CD4-positive, alpha-beta T cell treated with Interleukin-15 for 4 hours (primary cell): ENCODE data around the gene DYNC1H1.
"Not testable (repeated sequence)": the region's sequence is repeated elsewhere in the genome, so short reads cannot be mapped to it uniquely, and the experiment has no call there.

ENCODE experiments used
- DNase-seq: peaks from one replicate; pipeline ENCODE4 v3.0.0-alpha.2; 2020; ENCODE audit warnings: low spot score

DYNC1H1 gene

DNA sequence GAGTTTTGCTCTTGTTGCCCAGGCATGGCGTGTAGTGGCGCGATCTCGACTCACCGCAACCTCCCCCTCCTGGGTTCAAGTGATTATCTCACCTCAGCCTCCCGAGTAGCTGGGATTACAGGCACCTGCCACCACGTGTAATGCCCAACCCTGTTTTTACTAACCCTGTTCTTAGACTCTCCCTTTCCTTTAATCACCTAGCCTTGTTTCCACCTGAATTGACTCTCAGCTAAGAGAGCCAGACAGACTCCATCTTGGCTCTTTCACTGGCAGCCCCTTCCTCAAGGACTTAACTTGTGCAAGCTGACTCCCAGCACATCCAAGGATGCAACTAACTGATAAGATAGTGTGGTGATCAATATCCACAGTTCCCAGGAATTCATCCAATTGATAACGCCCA lies 100.2 kb downstream of the DYNC1H1 start:
- not testable (repeated sequence) for DNase-seq

DNA sequence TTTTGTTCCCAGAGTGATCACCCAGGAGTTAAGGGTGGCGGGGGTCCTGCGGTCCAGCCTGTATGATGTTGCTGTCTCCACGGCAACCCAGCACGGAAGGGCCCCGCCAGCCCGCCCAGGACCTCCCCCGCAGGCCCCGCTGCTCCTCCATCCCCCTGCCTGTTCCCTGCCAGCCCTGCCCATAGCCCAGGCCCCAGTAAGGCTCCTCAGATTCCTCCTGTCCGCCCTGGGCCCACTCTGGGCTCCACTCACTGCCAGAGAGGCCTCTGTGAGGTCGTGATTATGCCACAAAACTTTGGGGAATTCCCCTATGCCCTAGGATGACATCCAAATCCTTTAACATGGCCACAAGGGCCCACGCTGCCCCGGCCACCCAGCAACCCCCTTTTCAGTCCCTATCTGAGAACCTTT lies 101.7 kb downstream of the DYNC1H1 start:
- no peak for DNase-seq

DNA sequence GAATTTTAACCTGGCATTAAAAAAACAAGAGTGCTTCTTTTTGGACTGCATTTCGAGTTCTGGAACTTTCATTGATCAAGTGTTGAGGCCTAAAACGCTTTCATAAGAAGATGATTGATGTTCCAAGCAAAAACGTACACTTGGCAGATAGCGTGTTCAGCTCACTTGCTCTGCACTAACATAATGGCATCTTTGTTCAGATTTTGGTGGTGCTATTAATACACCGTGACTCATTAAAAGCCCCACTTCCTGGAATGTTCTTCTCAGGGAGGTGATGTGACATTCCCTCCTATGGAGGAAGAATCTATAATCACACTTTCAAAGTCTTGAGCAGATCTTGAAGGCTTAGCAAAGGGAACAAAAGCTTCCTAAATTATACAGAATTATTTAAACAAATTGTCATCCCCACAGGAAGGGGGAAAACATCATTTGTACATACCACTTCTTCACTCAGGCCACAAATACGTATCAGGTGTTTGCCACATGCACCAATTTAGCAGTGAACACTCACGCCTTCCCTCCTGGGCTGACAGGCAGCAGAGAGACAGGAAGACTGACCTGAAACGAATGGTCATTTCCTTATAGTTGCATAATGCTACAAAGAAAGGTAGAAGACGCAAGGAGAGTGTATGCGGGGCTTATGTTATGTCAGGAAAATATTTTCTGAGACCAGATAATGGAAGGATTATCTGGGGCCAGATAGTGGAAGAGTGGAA lies 107.1 kb downstream of the DYNC1H1 start:
- DNase-seq = no peak

DNA sequence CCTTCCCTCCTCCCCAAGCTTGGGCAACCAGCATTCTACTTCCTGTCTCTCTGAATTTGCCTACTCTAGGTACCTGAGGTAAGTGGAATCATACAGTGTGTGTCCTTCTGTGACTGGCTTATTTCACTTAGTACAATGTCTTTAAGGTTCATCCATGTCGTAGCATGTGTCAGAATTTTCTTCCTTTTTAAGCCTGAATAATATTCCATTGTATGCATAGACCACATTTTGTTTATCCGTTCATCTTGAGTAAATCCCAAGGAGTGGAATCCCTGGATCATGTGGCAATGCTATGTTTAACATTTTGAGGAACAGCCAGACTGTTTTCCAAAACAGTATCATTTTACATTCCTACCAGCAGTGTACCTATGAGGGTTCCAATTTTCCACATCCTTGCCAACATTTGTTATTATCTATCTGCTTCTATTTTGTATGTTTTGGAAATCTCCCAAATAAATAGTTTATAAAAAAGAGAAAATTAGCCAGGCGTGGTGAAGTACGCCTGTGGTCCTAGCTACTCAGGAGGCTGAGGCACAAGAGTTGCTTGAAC lies 110.1 kb downstream of the DYNC1H1 start:
- DNase-seq = no peak

DNA sequence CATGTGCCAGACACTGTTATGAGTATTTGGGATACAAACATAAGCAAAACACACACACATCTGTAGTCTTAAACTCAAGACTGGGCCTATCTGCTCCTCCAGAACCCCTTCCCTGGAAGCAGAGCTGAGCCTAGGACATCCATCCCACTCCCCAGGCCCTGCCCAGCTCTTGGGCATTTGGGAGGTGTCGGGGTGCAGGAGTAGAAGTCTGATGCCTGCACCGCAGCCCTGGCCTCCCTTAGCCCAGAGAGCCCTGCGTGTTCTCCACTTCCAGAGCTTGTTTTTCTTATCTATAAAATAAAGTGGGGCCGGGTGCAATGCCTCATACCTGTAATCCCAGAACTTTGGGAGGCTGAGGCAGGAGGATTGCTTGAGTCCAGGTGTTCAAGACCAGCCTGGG lies 110.8 kb downstream of the DYNC1H1 start:
- no peak for DNase-seq

DNA sequence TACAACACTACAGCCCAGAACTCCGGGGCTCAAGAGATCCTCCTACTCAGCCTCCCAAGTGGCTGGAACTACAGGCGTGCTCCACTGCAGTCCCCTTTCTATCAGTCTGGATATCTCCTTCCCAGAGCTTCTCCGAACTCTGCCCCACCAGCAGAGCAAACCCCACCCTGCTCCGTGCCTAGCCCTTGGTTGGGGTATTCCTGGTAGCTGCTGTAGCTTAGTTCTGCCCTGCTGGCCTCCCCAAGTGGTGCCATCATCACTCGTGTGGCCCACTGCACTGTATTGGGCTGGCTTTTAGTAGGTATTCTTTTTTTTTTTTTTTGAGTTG lies 113.0 kb downstream of the DYNC1H1 start:
- no peak for DNase-seq

DNA sequence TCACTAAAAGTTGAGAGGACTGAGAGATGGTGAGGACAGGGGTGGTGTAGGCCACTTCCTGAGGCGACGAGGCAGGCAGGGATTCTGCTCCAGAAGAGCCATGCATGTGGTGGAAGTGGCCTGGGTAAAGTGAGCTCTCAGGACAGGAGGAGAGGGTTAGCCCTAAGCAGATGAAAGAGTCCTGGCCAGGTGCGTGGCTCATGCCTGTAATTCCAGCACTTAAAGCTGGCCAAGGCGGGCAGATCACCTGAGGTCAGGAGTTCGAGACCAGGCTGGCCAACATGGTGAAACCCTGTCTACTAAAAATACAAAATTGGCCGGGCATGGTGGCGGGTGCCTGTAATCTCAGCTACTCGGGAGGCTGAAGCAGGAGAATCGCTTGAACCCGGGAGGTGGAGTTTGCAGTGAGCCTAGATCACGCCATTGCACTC lies 114.0 kb downstream of the DYNC1H1 start:
- DNase-seq = not testable (repeated sequence)

DNA sequence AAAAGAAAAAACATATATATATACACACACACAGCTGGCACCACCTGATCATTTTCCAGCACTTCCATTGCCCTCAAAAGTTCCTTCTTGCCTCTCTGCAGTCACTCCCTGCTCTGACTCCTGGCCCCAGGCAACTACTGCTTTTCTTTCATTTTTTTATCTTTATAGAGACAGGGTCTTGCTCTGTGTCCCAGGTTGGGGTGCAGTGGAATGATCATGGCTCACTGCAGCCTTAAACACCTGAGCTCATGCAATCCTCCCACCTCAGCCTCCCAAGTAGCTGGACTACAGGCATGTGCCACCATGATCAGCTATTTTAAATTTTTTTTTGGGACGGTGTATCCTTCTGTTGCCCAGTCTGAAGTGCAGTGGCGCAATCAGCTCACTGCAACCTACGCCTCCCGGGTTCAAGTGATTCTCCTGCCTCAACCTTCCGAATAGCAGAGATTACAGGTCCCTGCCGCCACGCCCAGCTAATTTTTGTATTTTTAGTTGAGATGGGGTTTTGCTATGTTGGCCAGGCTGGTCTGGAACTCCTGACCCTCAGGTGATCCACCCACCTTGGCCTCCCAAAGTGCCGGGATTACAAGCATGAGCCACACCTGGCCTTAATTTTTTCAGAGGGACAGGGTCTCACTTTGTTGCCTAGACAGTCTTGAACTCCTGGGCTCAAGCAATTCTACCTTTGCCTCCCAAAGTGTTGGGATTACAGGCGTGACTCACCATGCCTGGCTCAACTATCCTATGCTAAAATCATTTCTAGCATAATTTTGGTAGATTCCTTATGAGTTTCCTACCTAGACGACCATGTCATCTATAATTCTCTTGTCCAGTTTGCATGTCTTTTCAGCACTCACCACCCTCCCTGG lies 114.7 kb downstream of the DYNC1H1 start:
- no peak for DNase-seq

DNA sequence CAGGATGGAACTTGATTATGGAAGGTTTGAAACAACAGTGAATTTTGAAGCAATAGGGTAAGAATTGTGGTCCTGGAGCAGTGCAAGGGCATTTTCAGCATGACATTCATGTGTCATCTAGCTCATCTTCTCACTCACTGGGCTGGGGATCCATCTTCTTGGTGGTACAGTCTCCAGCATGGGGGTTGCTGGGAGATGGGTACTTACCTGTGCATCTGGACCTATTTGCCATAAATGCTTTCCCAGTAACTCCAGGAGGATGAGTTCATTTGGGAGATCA lies 115.3 kb downstream of the DYNC1H1 start:
- no peak for DNase-seq

DNA sequence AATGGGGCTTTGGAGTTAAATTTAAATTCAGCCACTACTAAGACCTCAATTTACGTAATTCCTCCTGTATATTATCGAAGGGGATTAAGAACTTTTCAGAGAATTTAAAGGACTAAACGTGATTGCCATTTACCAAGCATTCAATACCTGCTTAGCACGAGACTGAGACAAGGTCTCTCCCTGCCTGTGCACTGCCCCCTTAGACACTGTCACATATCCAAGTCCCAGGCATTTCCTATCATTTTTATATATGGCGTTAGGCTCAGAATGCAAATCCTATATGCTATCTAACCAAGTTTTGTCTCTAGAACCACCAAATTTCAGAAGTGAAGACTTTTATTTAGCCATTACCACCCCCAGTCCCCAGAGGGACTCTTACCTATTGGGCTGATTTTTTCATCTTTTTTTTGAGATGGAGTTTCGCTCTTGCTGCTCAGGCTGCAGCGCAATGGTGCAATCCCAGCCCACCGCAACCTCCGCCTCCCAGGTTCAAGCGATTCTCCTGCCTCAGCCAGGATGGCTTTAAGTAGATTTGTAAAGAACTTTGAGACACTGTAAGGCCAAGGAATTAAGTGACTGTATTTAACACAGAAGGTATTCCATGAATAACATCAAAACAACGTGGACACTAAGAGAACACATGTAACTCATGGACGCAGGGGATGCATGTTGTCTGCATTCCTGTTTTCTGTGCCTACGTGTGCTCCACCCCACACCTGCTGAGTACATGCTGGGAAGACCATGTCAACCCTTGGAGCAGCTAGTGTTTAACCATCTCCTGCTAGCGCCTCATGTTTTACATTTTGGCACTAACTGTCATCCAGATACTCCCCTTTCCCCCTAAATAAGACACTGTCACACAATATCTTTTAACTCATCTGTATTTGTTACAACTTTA lies 116.1 kb downstream of the DYNC1H1 start:
- no peak for DNase-seq

DNA sequence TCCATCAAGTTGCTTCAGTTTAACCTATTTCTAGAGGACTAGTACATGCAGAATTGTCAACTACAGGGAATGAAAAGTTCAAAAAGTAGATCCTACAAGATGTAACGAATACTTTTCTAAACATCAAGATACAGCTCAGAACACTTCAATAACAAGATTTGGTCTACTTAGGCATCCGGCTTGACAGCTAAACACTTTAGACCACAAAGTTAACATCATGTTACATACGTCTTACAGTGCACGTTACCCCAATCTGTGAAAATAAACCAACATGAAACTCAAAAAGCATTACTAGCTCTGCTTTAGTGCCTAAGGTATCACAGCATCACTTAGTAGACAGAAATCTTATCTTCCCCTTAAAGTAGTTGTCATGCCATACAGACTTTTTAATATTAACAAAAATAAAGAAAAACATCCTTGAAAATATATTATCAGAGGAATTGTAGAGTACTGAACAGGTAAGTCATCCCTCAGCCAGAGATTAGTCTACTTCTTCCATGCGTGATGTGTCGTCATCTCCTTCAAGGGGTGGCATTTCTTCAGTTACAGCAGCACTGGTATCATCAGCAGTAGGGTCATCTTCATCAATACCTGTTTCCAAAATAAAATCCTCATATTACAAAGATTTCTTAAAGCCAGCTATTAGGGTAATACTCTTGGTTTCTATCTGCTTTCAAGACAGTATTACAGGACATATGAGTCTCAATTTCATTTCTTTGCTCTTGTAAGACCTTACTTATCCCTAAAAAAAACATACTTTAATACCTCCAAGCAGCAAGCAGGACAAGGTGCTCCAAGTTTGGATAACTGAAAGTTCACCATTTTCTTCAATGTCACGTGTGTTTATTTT lies 117.1 kb downstream of the DYNC1H1 start:
- DNase-seq = no peak

DNA sequence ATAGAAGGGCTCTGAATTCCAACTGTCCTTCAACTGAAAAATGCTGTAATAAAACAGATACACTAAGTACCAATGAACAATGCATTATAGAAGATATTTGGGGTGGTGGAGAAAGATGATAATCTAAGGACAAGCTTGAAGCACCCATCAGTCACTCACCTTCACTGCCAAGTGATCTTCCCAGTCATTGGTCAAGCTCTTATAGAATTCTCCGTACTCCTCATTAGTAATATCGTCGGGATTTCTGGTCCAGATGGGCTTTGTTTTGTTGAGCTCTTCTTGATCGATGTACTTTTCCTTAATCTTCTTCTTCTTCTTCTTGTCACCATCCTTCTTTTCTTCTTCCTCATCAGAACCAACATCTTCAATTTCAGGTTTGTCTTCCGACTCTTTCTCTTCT lies 120.1 kb downstream of the DYNC1H1 start:
- not testable (repeated sequence) for DNase-seq

DNA sequence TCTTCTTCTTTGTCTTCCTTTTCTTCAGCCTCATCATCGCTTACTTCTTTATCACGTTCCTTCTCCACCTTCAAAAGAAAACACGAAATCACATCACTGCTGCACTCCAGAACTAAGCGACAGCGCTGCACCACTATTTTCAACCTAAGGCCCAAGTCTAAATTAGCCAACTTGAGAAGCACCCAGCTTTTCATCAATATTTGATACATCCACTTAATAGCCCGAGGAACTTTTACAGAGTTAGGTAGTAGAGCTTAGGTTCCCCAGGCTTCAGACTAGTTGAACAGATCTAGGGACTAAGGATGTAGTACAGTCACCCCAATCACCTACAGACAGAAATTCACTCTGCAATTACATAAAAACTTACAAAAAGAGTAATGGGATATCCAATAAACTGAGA lies 120.6 kb downstream of the DYNC1H1 start:
- DNase-seq = no peak

DNA sequence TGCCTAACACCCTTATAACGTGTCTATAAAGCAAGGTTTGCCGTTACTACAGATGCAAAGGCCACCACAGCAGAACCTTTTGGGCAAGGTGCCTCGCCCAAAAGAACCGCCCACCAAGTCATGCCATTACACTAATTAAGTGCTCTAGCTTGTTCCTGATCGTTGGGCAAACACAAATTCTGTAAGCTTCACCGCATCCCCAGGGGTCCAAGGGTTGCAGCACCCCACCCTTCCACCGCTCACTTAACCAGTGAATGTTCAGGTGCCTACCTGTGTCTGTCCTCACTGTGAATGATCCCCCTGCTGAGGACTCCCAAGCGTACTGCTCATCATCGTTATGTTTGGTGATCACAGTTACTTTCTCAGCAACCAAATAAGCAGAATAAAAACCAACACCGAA lies 121.1 kb downstream of the DYNC1H1 start:
- no peak for DNase-seq

DNA sequence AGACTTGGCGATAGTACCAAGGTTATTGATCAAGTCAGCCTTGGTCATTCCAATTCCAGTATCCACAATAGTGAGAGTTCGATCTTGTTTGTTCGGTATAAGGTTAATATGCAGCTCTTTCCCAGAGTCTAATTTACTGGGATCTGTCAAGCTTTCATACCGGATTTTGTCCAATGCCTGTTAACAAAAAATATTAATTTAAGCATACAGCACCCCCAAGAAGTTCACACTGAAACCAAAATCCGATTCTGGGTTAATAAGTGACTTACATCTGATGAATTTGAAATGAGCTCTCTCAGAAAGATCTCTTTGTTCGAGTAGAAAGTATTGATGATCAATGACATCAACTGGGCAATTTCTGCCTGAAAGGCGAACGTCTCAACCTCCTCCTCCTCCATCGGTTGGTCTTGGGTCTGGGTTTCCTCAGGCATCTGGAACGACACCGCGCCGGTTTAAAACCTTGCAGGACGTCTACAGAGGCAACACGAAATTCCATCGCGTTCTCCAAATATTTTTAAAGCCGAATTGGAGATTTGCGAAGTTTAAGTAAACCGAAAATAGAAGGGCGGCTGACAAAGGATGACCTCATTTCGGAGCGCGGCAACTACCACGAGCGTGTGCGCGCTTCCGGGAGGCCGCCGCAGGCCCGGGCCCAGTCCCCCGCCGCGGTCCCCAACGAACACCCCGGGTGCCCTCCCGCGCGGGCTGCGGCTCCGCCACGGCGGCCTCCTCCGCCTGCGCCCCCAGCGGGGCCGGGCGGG lies 121.8 kb downstream of the DYNC1H1 start:
- DNase-seq = peak; percentile 63

DNA sequence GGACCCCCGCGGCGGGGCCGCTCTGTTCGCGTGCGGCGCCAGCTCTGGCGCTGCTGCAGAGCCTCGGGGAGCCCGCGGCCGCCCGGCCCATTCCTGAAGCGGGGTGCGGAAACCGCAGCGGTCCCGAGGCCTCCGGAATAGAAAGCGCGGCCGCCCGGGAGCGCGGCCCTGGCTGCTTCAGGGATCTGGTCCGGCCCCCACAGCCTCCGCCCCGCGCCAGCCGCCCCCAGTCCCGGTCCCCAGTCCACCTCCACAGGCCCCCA lies 122.3 kb downstream of the DYNC1H1 start:
- DNase-seq = no peak

DNA sequence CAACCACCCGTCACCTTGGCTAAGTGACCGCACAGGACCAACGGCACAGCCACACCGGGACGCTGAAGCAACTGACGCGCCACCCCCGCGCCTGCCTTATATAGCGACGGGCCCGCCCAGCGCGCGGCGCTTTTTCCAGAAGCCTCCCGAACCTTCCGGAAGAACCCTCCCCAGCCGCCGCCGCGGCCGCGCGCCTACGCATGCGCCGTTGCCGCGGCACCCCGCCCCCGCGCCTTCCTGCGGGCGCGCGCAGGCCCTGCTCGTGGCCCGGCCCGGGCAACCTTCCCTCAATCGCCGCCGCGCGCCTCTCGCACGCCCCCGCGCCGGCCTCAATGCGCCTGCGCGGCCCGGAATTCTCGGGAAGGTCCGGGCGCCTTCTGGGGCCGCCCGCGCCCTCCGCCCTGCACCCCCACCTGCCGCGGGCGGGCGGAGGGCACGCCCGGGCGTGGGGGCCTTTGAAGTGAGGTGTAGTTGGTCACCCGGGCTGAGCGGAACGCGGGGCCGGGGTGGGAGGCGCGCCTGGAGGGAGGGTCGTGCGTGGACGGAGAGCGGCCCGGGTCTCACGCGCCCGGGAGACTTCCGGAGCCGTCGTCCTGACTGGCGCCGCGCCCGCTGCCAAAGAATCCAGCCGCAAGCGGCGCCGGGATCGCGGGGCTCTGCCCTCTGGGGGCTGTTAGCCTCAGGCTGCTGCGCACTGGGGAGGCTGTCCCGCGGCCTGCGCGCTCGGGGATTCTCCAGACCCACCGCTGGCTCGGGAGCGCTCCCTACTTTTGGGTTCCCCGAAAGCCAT lies 122.8 kb downstream of the DYNC1H1 start, which contains the start of gene HSP90AA1:
HSP90AA1 (minus strand) TSS at position 73 of the 790 bp plus-strand sequence. CDS start 666 bp downstream, outside the sequence.
- DNase-seq = peak; percentile 95

DNA sequence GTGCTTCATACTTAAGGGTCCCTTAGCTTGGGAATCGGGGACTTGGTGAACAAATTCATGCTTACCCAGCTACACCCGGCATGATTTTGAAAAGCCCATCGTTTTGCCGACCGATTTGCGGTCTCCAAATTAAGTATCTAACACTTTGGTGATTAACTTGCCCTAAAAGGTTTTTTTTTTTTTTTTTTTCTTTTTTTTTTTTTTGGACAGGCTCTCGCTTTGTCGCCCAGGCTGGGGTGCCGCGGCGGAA lies 123.3 kb downstream of the DYNC1H1 start:
- no peak for DNase-seq

DNA sequence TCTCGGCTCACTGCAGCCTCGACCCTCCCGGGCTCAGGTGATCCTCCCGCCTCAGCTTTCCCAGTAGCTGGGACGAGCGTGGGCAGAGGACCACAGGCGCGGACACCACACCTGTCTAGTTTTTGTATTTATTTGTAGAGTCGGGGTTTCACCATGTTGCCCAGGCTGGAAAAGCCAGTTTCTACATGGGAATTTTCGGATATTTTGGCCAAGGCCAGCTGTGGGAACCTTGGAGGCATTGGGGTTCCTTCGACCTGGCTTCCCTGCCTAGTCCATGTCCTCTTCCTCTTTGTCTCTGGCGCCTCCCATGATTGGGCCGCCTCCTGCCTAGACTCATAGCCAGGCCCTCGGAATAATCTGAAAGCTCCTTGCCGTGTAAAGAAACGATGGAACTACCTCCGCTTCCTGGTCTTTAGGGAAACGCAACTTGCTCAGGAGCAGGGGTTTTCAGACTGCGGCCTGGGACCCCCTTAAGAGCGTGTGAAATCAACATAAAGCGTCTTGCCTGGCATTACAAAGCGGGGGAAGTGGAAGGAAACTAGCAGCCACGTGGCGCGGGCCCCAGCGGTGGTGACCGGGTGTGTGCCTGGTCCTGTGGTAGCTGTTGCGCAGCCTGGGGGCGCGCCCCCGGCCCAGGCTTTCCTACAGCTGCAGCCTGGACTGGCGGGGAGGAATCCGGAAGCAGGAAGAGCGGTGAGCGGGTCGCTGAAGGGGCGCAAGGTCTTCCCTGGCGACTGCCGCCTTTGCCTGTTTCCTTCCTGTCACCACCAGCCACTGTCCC lies 123.8 kb downstream of the DYNC1H1 start:
- DNase-seq = peak; percentile 38
